ENCODE data around the gene MAP3K9.
"Not testable (repeated sequence)": the region's sequence is repeated elsewhere in the genome, so short reads cannot be mapped to it uniquely, and the experiment has no call there.

The MAP3K9 gene

GRCh38 chr14:70724944-70725343, 84.4 kb downstream of the MAP3K9 start:
- no peak for DNase-seq (ENCODE audit: low read depth)

DNA sequence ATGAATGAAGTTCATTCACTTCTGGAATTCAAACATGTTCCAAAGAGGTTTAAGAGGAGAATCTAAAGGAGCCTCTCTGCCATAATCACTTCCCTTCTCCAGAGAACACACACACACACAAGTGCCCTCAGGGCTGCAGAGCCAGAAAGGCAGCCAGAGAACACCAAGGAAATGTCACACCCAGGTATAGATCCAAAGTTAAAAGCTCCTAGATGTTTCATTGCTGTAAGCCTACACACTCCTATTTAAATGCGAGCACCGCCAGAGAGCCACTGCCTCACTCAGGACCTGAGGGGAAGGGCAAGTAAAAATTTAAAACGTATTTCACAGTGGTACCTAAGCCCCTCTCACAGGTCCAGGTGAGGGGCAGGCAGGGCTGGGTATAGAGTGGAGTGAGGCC, 85.2 kb downstream of the MAP3K9 start:
- no peak for DNase-seq (ENCODE audit: low read depth)

DNA sequence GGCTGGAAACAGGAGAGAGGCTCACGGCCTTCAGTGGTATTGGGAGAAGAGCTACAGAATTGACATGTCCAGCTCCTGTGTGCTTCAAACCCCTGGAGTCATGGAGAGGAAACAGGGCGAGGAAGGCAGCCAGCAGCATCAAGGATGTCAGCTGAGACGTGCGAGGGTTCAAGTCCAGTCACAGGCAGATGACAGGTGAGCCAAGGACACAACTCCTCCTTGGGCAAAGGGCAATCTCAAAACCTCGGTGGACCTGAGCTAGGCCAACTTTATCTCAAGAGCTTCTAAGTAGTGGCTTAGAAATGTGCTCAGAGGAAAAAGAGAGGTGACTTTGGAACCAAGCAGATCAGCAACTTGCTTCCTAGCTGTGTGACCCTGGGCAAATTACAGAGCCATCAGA, 86.0 kb downstream of the MAP3K9 start:
- no peak for DNase-seq (ENCODE audit: low read depth)

DNA sequence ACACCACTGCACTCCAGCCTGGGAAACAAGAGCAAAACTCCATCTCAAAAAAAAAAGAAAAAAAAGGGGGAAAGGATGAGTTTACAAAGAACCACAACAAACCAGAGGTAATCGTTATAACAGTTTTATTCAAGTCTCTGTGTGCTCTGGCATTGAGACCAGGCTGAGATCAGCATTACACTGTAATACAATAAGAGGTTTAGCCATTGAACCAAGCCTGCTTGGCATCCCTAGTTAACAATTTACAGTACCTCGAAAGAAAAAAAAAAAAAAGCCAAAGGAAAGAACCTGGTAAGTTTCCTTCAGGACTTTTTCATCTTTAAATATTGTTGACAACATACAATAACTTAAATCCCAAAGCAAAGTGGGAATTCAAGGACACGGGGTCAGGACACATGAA, 86.9 kb downstream of the MAP3K9 start:
- DNase-seq (ENCODE audit: low read depth) = no peak

DNA sequence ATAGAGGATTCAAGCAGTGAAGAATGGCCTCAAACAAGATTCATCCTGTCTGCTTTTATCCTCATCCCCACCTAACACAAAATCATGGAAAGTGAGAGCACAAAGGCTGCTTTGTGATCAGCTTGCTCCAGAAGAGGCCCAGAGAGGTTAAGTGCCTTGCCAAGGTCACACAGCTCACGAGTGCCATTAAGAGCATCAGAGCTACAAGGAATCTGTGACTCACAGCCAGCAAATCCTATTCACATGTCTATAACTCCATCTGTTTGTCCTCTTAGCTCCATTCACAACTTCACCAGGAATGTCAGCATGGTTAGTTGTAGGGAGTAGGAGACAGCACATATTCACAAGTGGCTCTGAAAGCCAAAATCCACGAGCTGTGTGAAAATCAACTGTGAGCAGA, 87.8 kb downstream of the MAP3K9 start:
- peak; percentile 19 for DNase-seq (ENCODE audit: low read depth)

DNA sequence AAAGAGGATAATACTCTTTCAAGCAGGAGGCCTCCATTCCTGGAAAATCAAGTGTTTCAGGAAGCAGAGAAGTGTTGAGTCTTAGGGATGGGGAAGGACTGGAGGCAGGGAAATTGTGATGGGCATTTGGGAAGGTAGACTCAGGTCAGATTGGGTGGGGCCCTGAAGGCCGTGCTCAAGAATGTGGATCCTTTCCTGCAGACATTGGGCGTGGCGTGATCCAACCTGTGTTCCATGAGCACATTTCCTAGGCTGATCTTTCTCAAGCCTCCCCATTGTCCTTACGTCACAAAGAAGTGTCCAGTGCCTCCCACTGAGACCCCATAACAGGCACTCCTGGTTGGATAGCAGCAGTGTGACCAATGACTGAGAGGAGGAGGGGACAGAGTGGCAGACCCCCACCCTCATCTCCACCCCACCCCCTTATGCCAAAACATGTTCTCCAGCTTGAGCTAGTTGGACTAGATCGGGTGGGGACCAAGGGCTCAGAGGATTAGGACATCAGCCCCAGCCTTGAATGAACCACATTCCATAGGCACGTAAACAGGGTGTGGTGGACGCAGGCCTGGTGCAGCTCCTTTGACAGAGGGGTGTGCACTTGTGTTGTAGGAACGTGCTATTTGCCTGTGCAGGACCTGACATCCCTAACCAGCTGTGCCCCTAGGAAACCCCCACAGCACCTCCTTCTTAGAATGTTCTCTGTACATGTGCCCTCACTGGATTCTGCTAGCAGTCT, 90.8 kb downstream of the MAP3K9 start:
- DNase-seq (ENCODE audit: low read depth) = no peak

- DNase-seq (ENCODE audit: low read depth) = no peak
Measured at GRCh38 chr14:70716958-70717357, 92.4 kb downstream of the MAP3K9 start.

DNA sequence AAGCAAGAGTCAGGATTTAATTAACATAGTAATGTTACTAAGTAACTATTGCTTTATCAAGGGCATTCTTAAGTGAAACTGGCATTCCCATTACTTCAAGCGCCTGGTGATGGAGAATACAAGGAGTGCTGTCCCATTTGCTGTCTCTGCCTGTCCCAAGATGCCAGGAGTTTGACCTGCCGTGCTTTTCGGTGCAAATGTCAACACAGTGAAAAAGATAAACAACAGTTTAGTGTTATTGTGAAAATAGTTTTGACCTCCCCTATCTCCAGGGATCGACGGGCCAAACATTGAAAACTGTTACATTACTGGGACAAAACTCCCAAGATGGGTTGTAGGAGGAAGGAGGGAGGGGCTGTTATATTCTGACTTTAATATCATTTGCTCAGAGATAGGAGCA, 92.8 kb downstream of the MAP3K9 start:
- no peak for DNase-seq (ENCODE audit: low read depth)

GRCh38 chr14:70714055-70714550, 95.2 kb downstream of the MAP3K9 start:
- peak; percentile 75 for DNase-seq (ENCODE audit: low read depth)

- DNase-seq (ENCODE audit: low read depth) = no peak
Measured at GRCh38 chr14:70713511-70713916, 95.8 kb downstream of the MAP3K9 start.

GRCh38 chr14:70713096-70713495, 96.2 kb downstream of the MAP3K9 start:
- no peak for DNase-seq (ENCODE audit: low read depth)

DNA sequence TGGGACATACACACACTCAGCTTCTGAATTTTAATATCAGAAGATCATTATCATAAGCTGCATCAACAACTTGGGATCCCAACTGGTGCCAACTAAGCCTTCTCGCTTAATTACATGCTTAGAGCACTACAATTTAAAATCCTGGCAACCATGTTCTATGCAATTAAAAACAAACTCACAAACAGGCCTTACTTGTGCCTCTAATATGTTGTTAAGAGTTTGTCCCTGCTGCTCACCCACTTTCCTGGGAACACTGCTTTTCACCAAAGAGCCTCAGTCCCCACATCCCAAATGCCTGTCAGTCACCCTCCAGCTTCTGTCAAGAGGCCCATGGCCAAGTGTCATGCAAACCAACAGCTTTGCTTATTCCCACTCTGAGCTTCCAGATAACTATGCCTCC, 97.9 kb downstream of the MAP3K9 start:
- no peak for DNase-seq (ENCODE audit: low read depth)

GRCh38 chr14:70709726-70710382, 99.5 kb downstream of the MAP3K9 start:
- no peak for DNase-seq (ENCODE audit: low read depth)

GRCh38 chr14:70708717-70709570, 100.4 kb downstream of the MAP3K9 start:
- no peak for DNase-seq (ENCODE audit: low read depth)

- peak; percentile 60 for DNase-seq (ENCODE audit: low read depth)
Measured at GRCh38 chr14:70707138-70708038, 101.9 kb downstream of the MAP3K9 start.

DNA sequence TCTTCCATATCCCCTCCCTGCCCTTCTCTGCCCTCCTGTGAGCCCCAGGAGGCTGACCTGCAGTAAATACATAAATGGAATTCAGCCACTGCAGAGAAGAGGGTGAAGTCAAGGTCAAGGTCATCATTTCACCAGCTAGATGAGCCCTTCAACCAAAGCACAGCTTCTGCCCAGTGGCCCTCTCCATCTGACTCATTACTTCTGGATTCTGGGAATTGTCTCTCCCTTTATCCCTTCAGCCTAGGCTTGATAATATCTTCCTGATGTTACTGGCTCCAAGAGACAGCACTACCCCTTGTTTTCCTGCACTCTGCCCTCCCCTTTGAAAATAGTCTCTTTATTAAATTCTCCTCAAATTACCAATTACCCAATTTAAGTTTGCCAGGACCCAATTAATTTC, 103.1 kb downstream of the MAP3K9 start:
- no peak for DNase-seq (ENCODE audit: low read depth)

- no peak for DNase-seq (ENCODE audit: low read depth)
Measured at GRCh38 chr14:70704960-70705359, 104.4 kb downstream of the MAP3K9 start.

- not testable (repeated sequence) for DNase-seq (ENCODE audit: low read depth)
Measured at GRCh38 chr14:70703621-70704168, 105.6 kb downstream of the MAP3K9 start.

DNA sequence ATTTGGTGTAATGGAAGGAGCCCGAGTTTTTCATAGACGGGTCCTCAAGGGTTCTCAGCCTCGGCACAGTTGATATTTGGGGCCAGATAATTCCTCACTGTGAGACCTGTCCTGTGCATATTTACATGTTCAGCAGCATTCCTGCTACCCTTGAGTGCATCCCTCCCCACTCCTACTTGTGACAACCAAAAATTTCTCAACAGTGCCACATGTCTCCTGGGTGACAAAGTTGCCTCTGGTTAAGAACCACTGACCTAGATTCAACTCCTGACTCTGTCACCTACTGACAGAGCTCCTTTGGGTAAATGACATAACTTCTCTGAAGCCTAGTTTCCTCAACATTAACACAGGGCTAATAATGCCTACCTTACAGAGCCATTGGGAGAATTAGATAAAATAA, 107.2 kb downstream of the MAP3K9 start:
- DNase-seq (ENCODE audit: low read depth) = no peak

DNA sequence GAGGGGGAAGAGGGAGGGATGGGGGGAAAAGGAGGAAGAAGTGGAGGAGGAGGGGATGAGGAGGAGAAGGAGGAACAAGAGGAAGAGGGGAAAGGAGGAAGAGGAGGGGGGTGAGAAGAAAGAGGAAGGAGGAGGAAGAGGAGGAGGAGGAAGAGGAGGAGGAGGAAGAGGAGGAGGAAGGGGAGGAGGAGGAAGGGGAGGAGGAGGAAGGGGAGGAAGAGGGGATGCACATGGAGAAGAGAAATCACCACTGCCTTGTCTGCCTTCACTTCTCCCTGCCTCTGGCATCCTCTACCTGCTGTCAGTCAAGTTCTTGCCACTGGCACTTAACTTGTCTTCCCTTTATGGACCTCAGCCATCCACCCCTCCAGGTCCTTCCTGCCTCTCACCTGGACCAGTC, 107.7 kb downstream of the MAP3K9 start:
- DNase-seq (ENCODE audit: low read depth) = no peak

GRCh38 chr14:70700955-70701585, 108.2 kb downstream of the MAP3K9 start:
- DNase-seq (ENCODE audit: low read depth) = no peak

Data from ELR (cell line).